Measurements from ENCODE around the gene STRIP2. TPM values are rescaled to one million over a fixed set of nuclear protein-coding genes. Genes with fewer than 3 reads are reported as not detected.

Gene STRIP2
- total and polyA plus RNA-seq, 5 donors from 2014 or later: 0.13 to 1.7 (median 0.67) TPM; not detected in 1

- Histone ChIP-seq H3K36me3 (ENCODE audit: control insufficient read depth, insufficient read depth, low read length) (no peaks in the 10 kb centered on the region), H3K27me3 (ENCODE audit: control insufficient read depth, insufficient read depth, low read length) (no peaks in the 10 kb centered on the region), H3K9me3 (ENCODE audit: control insufficient read depth in 2 of 2, low read length in 2 of 2) (no peaks in the 10 kb centered on the region), H3K4me3 (ENCODE audit: low read depth, low read length) (no peak overlapping the region), H3K27ac (ENCODE audit: insufficient read depth, low read length, poor library complexity, severe bottlenecking) (no peak overlapping the region), H3K4me1 (ENCODE audit: control insufficient read depth, insufficient read depth, low read length, poor library complexity, severe bottlenecking) (no peaks in the 10 kb centered on the region)
- H3K9me3 Mint-ChIP-seq: no peaks in the 10 kb centered on the region
- H3K36me3 Mint-ChIP-seq: no peaks in the 10 kb centered on the region
- no peak overlapping the region for H3K4me3 Mint-ChIP-seq
- DNase-seq (no peak), ATAC-seq (ENCODE audit: low read depth in 2 of 2) (no peak)
- no peaks in the 10 kb centered on the region for H3K4me1 Mint-ChIP-seq
- no peaks in the 10 kb centered on the region for H3K27me3 Mint-ChIP-seq
- H3K27ac Mint-ChIP-seq: no peak overlapping the region
Measured at GRCh38 chr7:129458171-129458570, 23.9 kb downstream of the STRIP2 start.

GRCh38 chr7:129461809-129462208 lies 27.6 kb downstream of the STRIP2 start:
- Mint-ChIP-seq H3K36me3 (no peaks in the 10 kb centered on the region), H3K4me3 (no peak overlapping the region)
- no peak for ATAC-seq (ENCODE audit: low read depth in 2 of 2)

GRCh38 chr7:129462420-129462819 lies 28.2 kb downstream of the STRIP2 start:
- H3K27me3 Mint-ChIP-seq: no peaks in the 10 kb centered on the region
- Histone ChIP-seq H3K4me1 (ENCODE audit: control insufficient read depth, insufficient read depth, low read length, poor library complexity, severe bottlenecking) (no peaks in the 10 kb centered on the region), H3K27me3 (ENCODE audit: control insufficient read depth, insufficient read depth, low read length) (no peaks in the 10 kb centered on the region), H3K9me3 (ENCODE audit: control insufficient read depth in 2 of 2, low read length in 2 of 2) (no peaks in the 10 kb centered on the region), H3K27ac (ENCODE audit: insufficient read depth, low read length, poor library complexity, severe bottlenecking) (no peak overlapping the region), H3K36me3 (ENCODE audit: control insufficient read depth, insufficient read depth, low read length) (no peaks in the 10 kb centered on the region), H3K4me3 (ENCODE audit: low read depth, low read length) (no peak overlapping the region)
- no peak for DNase-seq
- no peaks in the 10 kb centered on the region for H3K36me3 Mint-ChIP-seq
- no peaks in the 10 kb centered on the region for H3K9me3 Mint-ChIP-seq
- H3K4me3 Mint-ChIP-seq: no peak overlapping the region
- no peak overlapping the region for H3K27ac Mint-ChIP-seq
- no peaks in the 10 kb centered on the region for H3K4me1 Mint-ChIP-seq
- ATAC-seq (ENCODE audit: low read depth in 2 of 2): no peak

More at GRCh38 chr7:129461809-129462208, 27.6 kb downstream of the STRIP2 start:
- Histone ChIP-seq H3K4me1 (ENCODE audit: control insufficient read depth, insufficient read depth, low read length, poor library complexity, severe bottlenecking) (no peaks in the 10 kb centered on the region), H3K4me3 (ENCODE audit: low read depth, low read length) (no peak overlapping the region), H3K27ac (ENCODE audit: insufficient read depth, low read length, poor library complexity, severe bottlenecking) (no peak overlapping the region), H3K36me3 (ENCODE audit: control insufficient read depth, insufficient read depth, low read length) (no peaks in the 10 kb centered on the region), H3K9me3 (ENCODE audit: control insufficient read depth in 2 of 2, low read length in 2 of 2) (no peaks in the 10 kb centered on the region), H3K27me3 (ENCODE audit: control insufficient read depth, insufficient read depth, low read length) (no peaks in the 10 kb centered on the region)
- H3K9me3 Mint-ChIP-seq: no peaks in the 10 kb centered on the region
- H3K4me1 Mint-ChIP-seq: no peaks in the 10 kb centered on the region
- H3K27me3 Mint-ChIP-seq: no peaks in the 10 kb centered on the region
- no peak overlapping the region for H3K27ac Mint-ChIP-seq
- DNase-seq: no peak

GRCh38 chr7:129464194-129464593 lies 30.0 kb downstream of the STRIP2 start:
- Mint-ChIP-seq H3K4me1 (no peaks in the 10 kb centered on the region), H3K4me3 (no peak overlapping the region), H3K36me3 (no peaks in the 10 kb centered on the region), H3K27ac (no peak overlapping the region), H3K27me3 (no peaks in the 10 kb centered on the region), H3K9me3 (no peaks in the 10 kb centered on the region)
- Histone ChIP-seq H3K9me3 (ENCODE audit: control insufficient read depth in 2 of 2, low read length in 2 of 2) (no peaks in the 10 kb centered on the region), H3K27me3 (ENCODE audit: control insufficient read depth, insufficient read depth, low read length) (no peaks in the 10 kb centered on the region), H3K36me3 (ENCODE audit: control insufficient read depth, insufficient read depth, low read length) (no peaks in the 10 kb centered on the region), H3K4me1 (ENCODE audit: control insufficient read depth, insufficient read depth, low read length, poor library complexity, severe bottlenecking) (no peaks in the 10 kb centered on the region), H3K27ac (ENCODE audit: insufficient read depth, low read length, poor library complexity, severe bottlenecking) (no peak overlapping the region), H3K4me3 (ENCODE audit: low read depth, low read length) (no peak overlapping the region)
- DNase-seq (no peak), ATAC-seq (ENCODE audit: low read depth in 2 of 2) (no peak)

- Mint-ChIP-seq H3K27me3 (no peaks in the 10 kb centered on the region), H3K9me3 (no peaks in the 10 kb centered on the region), H3K36me3 (no peaks in the 10 kb centered on the region), H3K4me1 (no peaks in the 10 kb centered on the region), H3K27ac (no peak overlapping the region), H3K4me3 (no peak overlapping the region)
- H3K27ac ChIP-seq (ENCODE audit: insufficient read depth, low read length, poor library complexity, severe bottlenecking): no peak overlapping the region
- H3K4me3 ChIP-seq (ENCODE audit: low read depth, low read length): no peak overlapping the region
- DNase-seq (no peak), ATAC-seq (ENCODE audit: low read depth in 2 of 2) (no peak)
- no peaks in the 10 kb centered on the region for H3K36me3 ChIP-seq (ENCODE audit: control insufficient read depth, insufficient read depth, low read length)
- no peaks in the 10 kb centered on the region for H3K27me3 ChIP-seq (ENCODE audit: control insufficient read depth, insufficient read depth, low read length)
- H3K9me3 ChIP-seq (ENCODE audit: control insufficient read depth in 2 of 2, low read length in 2 of 2): no peaks in the 10 kb centered on the region
- H3K4me1 ChIP-seq (ENCODE audit: control insufficient read depth, insufficient read depth, low read length, poor library complexity, severe bottlenecking): no peaks in the 10 kb centered on the region
Measured at GRCh38 chr7:129465080-129465479, 30.8 kb downstream of the STRIP2 start.

- Histone ChIP-seq H3K4me1 (ENCODE audit: control insufficient read depth, insufficient read depth, low read length, poor library complexity, severe bottlenecking) (no peaks in the 10 kb centered on the region), H3K27me3 (ENCODE audit: control insufficient read depth, insufficient read depth, low read length) (no peaks in the 10 kb centered on the region), H3K27ac (ENCODE audit: insufficient read depth, low read length, poor library complexity, severe bottlenecking) (no peak overlapping the region), H3K4me3 (ENCODE audit: low read depth, low read length) (no peak overlapping the region), H3K9me3 (ENCODE audit: control insufficient read depth in 2 of 2, low read length in 2 of 2) (no peaks in the 10 kb centered on the region), H3K36me3 (ENCODE audit: control insufficient read depth, insufficient read depth, low read length) (no peaks in the 10 kb centered on the region)
- no peaks in the 10 kb centered on the region for H3K36me3 Mint-ChIP-seq
- no peak for ATAC-seq (ENCODE audit: low read depth in 2 of 2)
- no peaks in the 10 kb centered on the region for H3K9me3 Mint-ChIP-seq
- DNase-seq: no peak
- no peak overlapping the region for H3K4me3 Mint-ChIP-seq
- H3K4me1 Mint-ChIP-seq: no peaks in the 10 kb centered on the region
- no peak overlapping the region for H3K27ac Mint-ChIP-seq
- no peaks in the 10 kb centered on the region for H3K27me3 Mint-ChIP-seq
Measured at GRCh38 chr7:129466796-129467195, 32.6 kb downstream of the STRIP2 start.

GRCh38 chr7:129468087-129468486 lies 33.9 kb downstream of the STRIP2 start:
- no peaks in the 10 kb centered on the region for H3K9me3 ChIP-seq (ENCODE audit: control insufficient read depth in 2 of 2, low read length in 2 of 2)
- Mint-ChIP-seq H3K27ac (no peak overlapping the region), H3K4me1 (peaks cover 0 to 4% (median 0%) of the 10 kb centered on the region in 4 donors), H3K9me3 (no peaks in the 10 kb centered on the region), H3K4me3 (no peak overlapping the region), H3K27me3 (no peaks in the 10 kb centered on the region), H3K36me3 (no peaks in the 10 kb centered on the region)
- H3K4me1 ChIP-seq (ENCODE audit: control insufficient read depth, insufficient read depth, low read length, poor library complexity, severe bottlenecking): no peaks in the 10 kb centered on the region
- no peak overlapping the region for H3K4me3 ChIP-seq (ENCODE audit: low read depth, low read length)
- H3K27me3 ChIP-seq (ENCODE audit: control insufficient read depth, insufficient read depth, low read length): no peaks in the 10 kb centered on the region
- H3K27ac ChIP-seq (ENCODE audit: insufficient read depth, low read length, poor library complexity, severe bottlenecking): no peak overlapping the region
- ATAC-seq (ENCODE audit: low read depth in 2 of 2) (no peak), DNase-seq (no peak)
- no peaks in the 10 kb centered on the region for H3K36me3 ChIP-seq (ENCODE audit: control insufficient read depth, insufficient read depth, low read length)

GRCh38 chr7:129468547-129468946 lies 34.3 kb downstream of the STRIP2 start:
- Mint-ChIP-seq H3K4me1 (peaks cover 0 to 4% (median 0%) of the 10 kb centered on the region in 4 donors), H3K27me3 (no peaks in the 10 kb centered on the region), H3K4me3 (no peak overlapping the region), H3K36me3 (no peaks in the 10 kb centered on the region), H3K9me3 (no peaks in the 10 kb centered on the region), H3K27ac (no peak overlapping the region)
- H3K4me1 ChIP-seq (ENCODE audit: control insufficient read depth, insufficient read depth, low read length, poor library complexity, severe bottlenecking): no peaks in the 10 kb centered on the region
- H3K27ac ChIP-seq (ENCODE audit: insufficient read depth, low read length, poor library complexity, severe bottlenecking): no peak overlapping the region
- no peak for ATAC-seq (ENCODE audit: low read depth in 2 of 2)
- H3K9me3 ChIP-seq (ENCODE audit: control insufficient read depth in 2 of 2, low read length in 2 of 2): no peaks in the 10 kb centered on the region
- no peaks in the 10 kb centered on the region for H3K27me3 ChIP-seq (ENCODE audit: control insufficient read depth, insufficient read depth, low read length)
- DNase-seq: no peak
- H3K4me3 ChIP-seq (ENCODE audit: low read depth, low read length): no peak overlapping the region
- H3K36me3 ChIP-seq (ENCODE audit: control insufficient read depth, insufficient read depth, low read length): no peaks in the 10 kb centered on the region

Data from CD4-positive, CD25-positive, alpha-beta regulatory T cell (primary cell).